Spleen (tissue), 7 donors: ENCODE results near the gene CCNO.

ENCODE experiments used
- CTCF ChIP-seq, 11 experiments: fragments of 200-600 bp in 7 of 11; fragments of 450-650 bp in 4 of 11; sonication (generic) in 4 of 11; IDR thresholded peaks in 8 of 11; conservative IDR thresholded peaks in 3 of 11; 1 replicate in 7 of 11; 2 replicates in 4 of 11; pipeline versions ENCODE4 v1.4.0 to v1.8.0; 2016 to 2021; ENCODE audit warnings: antibody characterized with exemption in 11 of 11, inconsistent platforms in 4 of 11, mild to moderate bottlenecking in 1 of 11
- POLR2AphosphoS5 ChIP-seq, 3 donors: sonication (generic); formaldehyde crosslinking; IDR thresholded peaks; one replicate each; pipeline ENCODE4 v1.5.1; 2017; ENCODE audit warnings: antibody characterized with exemption in 3 of 3
- donor health status: DM: no; HTN: no; CAD: no; lungs with moderate emphysema.
- donor health status: DM: no; HTN: no; CAD: no.
- donor health status: DM: no; HTN: no; CAD: no.

DNA sequence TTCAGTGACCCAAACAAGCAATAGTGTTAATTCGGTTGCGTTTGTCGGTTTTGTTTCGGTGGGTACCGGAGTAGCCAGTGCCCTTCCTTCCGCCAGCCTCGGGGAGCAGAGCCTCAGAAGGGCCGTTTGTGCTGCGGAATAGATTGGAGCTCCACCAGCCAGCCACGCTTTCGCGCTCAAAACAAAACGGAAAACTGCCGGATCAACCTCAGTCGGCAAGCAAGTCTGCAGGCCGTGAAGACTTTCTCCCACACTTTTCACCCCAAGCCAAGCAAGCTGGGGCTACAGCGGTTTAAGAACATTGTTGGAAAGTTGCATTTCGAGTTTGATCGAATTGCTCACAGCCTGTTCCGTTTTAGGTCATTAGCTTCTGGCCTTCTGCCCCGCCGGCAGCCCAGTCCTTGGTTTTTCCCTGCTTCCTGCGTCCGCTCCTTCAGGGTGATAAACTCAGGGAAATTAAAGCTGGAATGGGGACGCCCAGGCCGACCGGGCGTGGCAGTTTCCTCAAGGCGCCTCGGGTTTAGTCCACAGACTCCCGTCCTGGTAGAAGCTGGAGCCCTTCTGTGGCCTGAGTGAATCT is 803 bp upstream of the CCNO start:
- TF ChIP-seq POLR2AphosphoS5 (IDR thresholded peaks at IDR 0.05) (no peak), CTCF (IDR thresholded peaks at IDR 0.05 in 8 of 11, conservative IDR thresholded peaks at IDR 0.05 in 3 of 11) (no peak)
